HEK293 (cell line): Measurements from ENCODE around the gene SH2D4B.

ENCODE experiments used
- CTCF ChIA-PET: fragments of 350-600 bp; formaldehyde crosslinking; extraction: SDS; loops from one replicate; lab custom pipeline; 2021; ENCODE audit warnings: antibody characterized with exemption; lab: Yijun Ruan, JAX
- POLR2A ChIA-PET: fragments of 300-600 bp; formaldehyde crosslinking; extraction: SDS; loops from one replicate; lab custom pipeline; 2020; ENCODE audit warnings: antibody characterized with exemption, inconsistent platforms; lab: Yijun Ruan, JAX
- H3K27ac ChIP-seq: fragments of 200-500 bp; sonication (Bioruptor generic); 2 replicates; pipeline ENCODE4 v1.5.1; 2014; ENCODE audit warnings: low read depth, low read length, control low read depth, inconsistent platforms; ENCODE audit errors: extremely low read depth
- H3K36me3 ChIP-seq, 2 experiments: fragments of 200-500 bp in 1 of 2; sonication (Bioruptor generic) in 1 of 2; 1 replicate in 1 of 2; 2 replicates in 1 of 2; pipeline ENCODE4 v1.5.1; 2014 to 2017; ENCODE audit warnings: inconsistent platforms in 2 of 2, low read length in 2 of 2; ENCODE audit not compliant: control insufficient read depth in 2 of 2, insufficient read depth in 1 of 2
- H3K4me1 ChIP-seq: fragments of 200-500 bp; sonication (Bioruptor generic); 2 replicates; pipeline ENCODE4 v1.5.1; 2014; ENCODE audit warnings: mild to moderate bottlenecking, low read length, inconsistent platforms; ENCODE audit not compliant: control insufficient read depth, insufficient read depth
- H3K4me3 ChIP-seq: 2 replicates; pipeline ENCODE4 v1.5.1; 2011; ENCODE audit warnings: low read depth, mild to moderate bottlenecking, control low read depth, low read length, moderate library complexity
- H3K9me3 ChIP-seq: fragments of 200-500 bp; sonication (Bioruptor generic); 2 replicates; pipeline ENCODE4 v1.5.1; 2014; ENCODE audit warnings: low read depth, low read length, inconsistent platforms; ENCODE audit not compliant: control insufficient read depth, insufficient read depth
- AEBP2 ChIP-seq: fragments of 450-650 bp; formaldehyde crosslinking; IDR thresholded peaks from 2 replicates; pipeline ENCODE4 v1.5.1; 2016; ENCODE audit warnings: missing biosample characterization, missing genetic modification characterization, borderline replicate concordance
- BCL11B ChIP-seq: fragments of 450-650 bp; formaldehyde crosslinking; IDR thresholded peaks from 2 replicates; pipeline ENCODE4 v1.5.1; 2016; ENCODE audit warnings: low read depth, missing biosample characterization, missing genetic modification characterization
- HOXC10 ChIP-seq: sonication (generic); formaldehyde crosslinking; IDR thresholded peaks from 2 replicates; pipeline ENCODE4 v1.8.1; 2023; ENCODE audit warnings: mild to moderate bottlenecking, missing genetic modification reagents
- HOXD13 ChIP-seq: sonication (generic); formaldehyde crosslinking; IDR thresholded peaks from 2 replicates; pipeline ENCODE4 v1.8.0; 2022; ENCODE audit warnings: missing genetic modification reagents, borderline replicate concordance
- KLF10 ChIP-seq: fragments of 450-650 bp; IDR thresholded peaks from 2 replicates; pipeline ENCODE4 v1.5.1; 2018; ENCODE audit warnings: missing biosample characterization, mild to moderate bottlenecking, missing genetic modification characterization
- KLF17 ChIP-seq: fragments of 450-650 bp; formaldehyde crosslinking; IDR thresholded peaks from 2 replicates; pipeline ENCODE4 v1.5.1; 2016; ENCODE audit warnings: missing biosample characterization, missing genetic modification characterization
- PRDM6 ChIP-seq: fragments of 450-650 bp; formaldehyde crosslinking; IDR thresholded peaks from 2 replicates; pipeline ENCODE4 v1.5.1; 2017; ENCODE audit warnings: missing biosample characterization, missing genetic modification characterization
- SETDB1 ChIP-seq: IDR thresholded peaks from one replicate; pipeline ENCODE4 v1.6.1; 2017; ENCODE audit warnings: mild to moderate bottlenecking, low read length, moderate library complexity, mixed read lengths; ENCODE audit not compliant: insufficient read length
- ZBTB26 ChIP-seq: fragments of 450-650 bp; formaldehyde crosslinking; optimal IDR thresholded peaks from 2 replicates; pipeline ENCODE3; 2016; ENCODE audit warnings: missing biosample characterization, mild to moderate bottlenecking, missing genetic modification characterization
- ZBTB48 ChIP-seq: fragments of 450-650 bp; formaldehyde crosslinking; IDR thresholded peaks from 2 replicates; pipeline ENCODE4 v1.5.1; 2016; ENCODE audit warnings: missing biosample characterization, missing genetic modification characterization
- ZBTB7A ChIP-seq: fragments of 450-650 bp; formaldehyde crosslinking; IDR thresholded peaks from 2 replicates; pipeline ENCODE4 v1.5.1; 2016; ENCODE audit warnings: low read depth, missing biosample characterization, missing genetic modification characterization
- ZFP41 ChIP-seq: fragments of 450-650 bp; formaldehyde crosslinking; IDR thresholded peaks from 2 replicates; pipeline ENCODE4 v1.5.1; 2016; ENCODE audit warnings: missing biosample characterization, missing genetic modification characterization, borderline replicate concordance
- ZNF10 ChIP-seq: fragments of 450-650 bp; formaldehyde crosslinking; IDR thresholded peaks from 2 replicates; pipeline ENCODE4 v1.5.1; 2017; ENCODE audit warnings: missing biosample characterization, missing genetic modification characterization
- ZNF112 ChIP-seq: fragments of 450-650 bp; formaldehyde crosslinking; IDR thresholded peaks from 2 replicates; pipeline ENCODE4 v1.5.0; 2017; ENCODE audit warnings: missing biosample characterization, missing genetic modification characterization
- ZNF16 ChIP-seq: fragments of 450-650 bp; formaldehyde crosslinking; IDR thresholded peaks from 2 replicates; pipeline ENCODE4 v1.5.1; 2016; ENCODE audit warnings: low read depth, missing biosample characterization, missing genetic modification characterization
- ZNF2 ChIP-seq: fragments of 450-650 bp; formaldehyde crosslinking; IDR thresholded peaks from 2 replicates; pipeline ENCODE4 v1.5.1; 2016; ENCODE audit warnings: missing biosample characterization, missing genetic modification characterization
- ZNF24 ChIP-seq: fragments of 450-650 bp; formaldehyde crosslinking; IDR thresholded peaks from 2 replicates; pipeline ENCODE4 v1.5.1; 2016; ENCODE audit warnings: missing biosample characterization, missing genetic modification characterization
- ZNF302 ChIP-seq: fragments of 450-650 bp; formaldehyde crosslinking; IDR thresholded peaks from 2 replicates; pipeline ENCODE4 v1.5.1; 2016; ENCODE audit warnings: missing biosample characterization, missing genetic modification characterization, low read depth
- ZNF311 ChIP-seq: fragments of 450-650 bp; formaldehyde crosslinking; IDR thresholded peaks from 2 replicates; pipeline ENCODE4 v1.5.1; 2017; ENCODE audit warnings: missing biosample characterization, missing genetic modification characterization, borderline replicate concordance
- ZNF366 ChIP-seq: fragments of 450-650 bp; formaldehyde crosslinking; conservative IDR thresholded peaks from 2 replicates; pipeline ENCODE4 v1.5.1; 2016; ENCODE audit warnings: missing biosample characterization, missing genetic modification characterization
- ZNF391 ChIP-seq: fragments of 450-650 bp; formaldehyde crosslinking; IDR thresholded peaks from 2 replicates; pipeline ENCODE4 v1.5.1; 2016; ENCODE audit warnings: low read depth, missing biosample characterization, missing genetic modification characterization, borderline replicate concordance
- ZNF529 ChIP-seq: fragments of 450-650 bp; formaldehyde crosslinking; IDR thresholded peaks from 2 replicates; pipeline ENCODE4 v1.5.1; 2017; ENCODE audit warnings: missing genetic modification characterization, missing biosample characterization; ENCODE audit not compliant: insufficient replicate concordance
- ZNF530 ChIP-seq: fragments of 450-650 bp; formaldehyde crosslinking; IDR thresholded peaks from 2 replicates; pipeline ENCODE4 v1.5.1; 2016; ENCODE audit warnings: low read depth, missing biosample characterization, missing genetic modification characterization
- ZNF560 ChIP-seq: fragments of 450-650 bp; formaldehyde crosslinking; IDR thresholded peaks from 2 replicates; pipeline ENCODE4 v1.5.1; 2017; ENCODE audit warnings: missing biosample characterization, missing genetic modification characterization, borderline replicate concordance
- ZNF561 ChIP-seq: fragments of 450-650 bp; IDR thresholded peaks from 2 replicates; pipeline ENCODE4 v1.5.1; 2018; ENCODE audit warnings: missing biosample characterization, missing genetic modification characterization, borderline replicate concordance
- ZNF580 ChIP-seq: fragments of 450-650 bp; formaldehyde crosslinking; IDR thresholded peaks from 2 replicates; pipeline ENCODE4 v1.5.1; 2016; ENCODE audit warnings: missing biosample characterization, missing genetic modification characterization
- ZNF596 ChIP-seq: fragments of 450-650 bp; IDR thresholded peaks from 2 replicates; pipeline ENCODE4 v1.5.0; 2018; ENCODE audit warnings: missing biosample characterization, mild to moderate bottlenecking, missing genetic modification characterization, moderate library complexity
- ZNF621 ChIP-seq: fragments of 450-650 bp; formaldehyde crosslinking; IDR thresholded peaks from 2 replicates; pipeline ENCODE4 v1.5.1; 2017; ENCODE audit warnings: missing biosample characterization, missing genetic modification characterization
- ZNF626 ChIP-seq: fragments of 450-650 bp; sonication (Bioruptor Pico); formaldehyde crosslinking; IDR thresholded peaks from 2 replicates; pipeline ENCODE4 v1.5.1; 2018; ENCODE audit warnings: missing biosample characterization, missing genetic modification characterization, inconsistent platforms
- ZNF660 ChIP-seq: fragments of 450-650 bp; IDR thresholded peaks from 2 replicates; pipeline ENCODE4 v1.5.1; 2018; ENCODE audit warnings: missing biosample characterization, mild to moderate bottlenecking, missing genetic modification characterization
- ZNF707 ChIP-seq: fragments of 450-650 bp; formaldehyde crosslinking; IDR thresholded peaks from 2 replicates; pipeline ENCODE4 v1.5.1; 2016; ENCODE audit warnings: missing biosample characterization, missing genetic modification characterization
- ZNF776 ChIP-seq: fragments of 450-650 bp; formaldehyde crosslinking; IDR thresholded peaks from 2 replicates; pipeline ENCODE4 v1.5.0; 2017; ENCODE audit warnings: missing biosample characterization, missing genetic modification characterization, borderline replicate concordance
- ZNF785 ChIP-seq: fragments of 450-650 bp; formaldehyde crosslinking; IDR thresholded peaks from 2 replicates; pipeline ENCODE4 v1.5.1; 2016; ENCODE audit warnings: missing biosample characterization, missing genetic modification characterization
- ZSCAN23 ChIP-seq: fragments of 450-650 bp; formaldehyde crosslinking; IDR thresholded peaks from 2 replicates; pipeline ENCODE4 v1.5.1; 2016; ENCODE audit warnings: missing biosample characterization, missing genetic modification characterization

SH2D4B gene

GRCh38 chr10:80599424-80599847, 61.7 kb downstream of the SH2D4B start:
- no peaks in the 10 kb centered on the region for H3K9me3 ChIP-seq
- CTCF ChIA-PET, result interaction anchor here (0.6 to 5.9 kb wide), 22 partner anchors 10 to 182 kb away, joined by 3 to 42 read pairs (median 4); no protein-coding TSS in a partner anchor
- POLR2A ChIA-PET, result no interaction called here
- TF ChIP-seq AEBP2 (no peak), HOXC10 (CRISPR knock-in tag) (no peak), ZNF626 (tag by site-specific recombination) (no peak), ZSCAN23 (tag by site-specific recombination) (no peak), ZNF391 (no peak), ZNF2 (tag by site-specific recombination) (peak; percentile 96), ZNF580 (tag by site-specific recombination) (no peak), ZNF366 (no peak), BCL11B (tag by site-specific recombination) (no peak), ZNF560 (tag by site-specific recombination) (no peak), ZNF529 (no peak), ZNF24 (tag by site-specific recombination) (no peak), ZNF785 (tag by site-specific recombination) (peak; percentile 52; the same call in 1 of the 2 replicates), PRDM6 (tag by site-specific recombination) (no peak), KLF10 (no peak), ZBTB48 (tag by site-specific recombination) (no peak; the same call in 1 of the 2 replicates), ZNF561 (tag by site-specific recombination) (no peak), ZNF302 (tag by site-specific recombination) (no peak), ZFP41 (tag by site-specific recombination) (no peak), ZBTB26 (tag by site-specific recombination) (no peak), KLF17 (tag by site-specific recombination) (no peak), ZBTB7A (no peak), ZNF112 (no peak), ZNF10 (tag by site-specific recombination) (no peak), SETDB1 (no peak), ZNF660 (0 out of 2 replicates have a peak, but pooled peaks have one; percentile 14), ZNF16 (tag by site-specific recombination) (no peak), ZNF311 (tag by site-specific recombination) (no peak), HOXD13 (no peak), ZNF596 (tag by site-specific recombination) (no peak), ZNF707 (tag by site-specific recombination) (no peak), ZNF530 (tag by site-specific recombination) (no peak), ZNF776 (no peak), ZNF621 (tag by site-specific recombination) (no peak)

More at GRCh38 chr10:80599424-80599847, 61.7 kb downstream of the SH2D4B start:
- no peaks in the 10 kb centered on the region for H3K4me1 ChIP-seq
- no peak overlapping the region for H3K4me3 ChIP-seq
- no peak overlapping the region for H3K27ac ChIP-seq
- no peaks in the 10 kb centered on the region for H3K36me3 ChIP-seq
